GM03348 (cell line): ENCODE results near the gene LELP1.
"Not testable (repeated sequence)": the region's sequence is repeated elsewhere in the genome, so short reads cannot be mapped to it uniquely, and the experiment has no call there.

ENCODE experiments used
- DNase-seq: peaks from one replicate; pipeline ENCODE4 v3.0.0; 2012; ENCODE audit warnings: low spot score

LELP1 gene

DNA sequence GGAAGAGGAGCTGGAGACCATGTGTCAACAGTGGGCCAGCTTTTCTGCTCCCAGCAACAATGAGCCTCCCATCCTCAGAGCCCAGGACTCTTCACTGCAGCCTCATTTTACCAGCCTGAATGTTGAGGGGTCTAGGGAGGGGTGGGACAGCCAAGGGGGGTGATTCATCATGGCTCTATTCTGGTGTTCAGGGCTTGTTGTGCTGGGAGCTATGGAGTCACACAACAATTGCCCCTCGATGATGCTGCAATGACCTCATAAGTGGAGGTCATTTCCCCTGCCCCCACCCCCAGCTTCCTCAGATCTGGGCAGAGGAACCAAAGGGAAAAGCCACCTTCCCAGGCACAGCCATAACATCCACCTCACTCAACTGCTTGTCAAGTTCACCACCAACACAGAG lies at the start of gene LELP1:
Gene LELP1, plus strand, starts transcription at position 301 of the 400 bp plus-strand sequence. CDS start 1,278 bp downstream, outside the sequence.
- no peak for DNase-seq

GRCh38 chr1:153155541-153155940 lies 47.7 kb upstream of the LELP1 start:
- DNase-seq: no peak

DNA sequence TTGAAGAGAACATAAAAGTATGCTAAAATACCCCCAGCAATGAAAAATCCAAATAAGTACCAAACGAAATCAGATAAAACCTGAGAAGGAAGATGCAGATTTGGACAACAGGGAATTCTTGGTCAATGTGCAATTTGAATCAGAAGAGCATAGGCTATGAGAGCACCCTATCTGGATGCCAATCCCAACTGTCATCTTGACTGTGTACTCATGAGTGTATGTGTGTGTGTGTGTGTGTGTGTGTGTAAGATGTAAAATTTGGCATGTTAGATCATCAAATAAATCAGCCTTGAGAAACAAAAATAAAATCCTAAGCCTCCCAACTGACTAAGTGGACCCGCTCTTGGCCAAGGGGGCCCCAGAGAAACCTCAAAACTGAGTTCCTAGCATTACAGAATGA lies 34.5 kb upstream of the LELP1 start:
- no peak for DNase-seq

DNA sequence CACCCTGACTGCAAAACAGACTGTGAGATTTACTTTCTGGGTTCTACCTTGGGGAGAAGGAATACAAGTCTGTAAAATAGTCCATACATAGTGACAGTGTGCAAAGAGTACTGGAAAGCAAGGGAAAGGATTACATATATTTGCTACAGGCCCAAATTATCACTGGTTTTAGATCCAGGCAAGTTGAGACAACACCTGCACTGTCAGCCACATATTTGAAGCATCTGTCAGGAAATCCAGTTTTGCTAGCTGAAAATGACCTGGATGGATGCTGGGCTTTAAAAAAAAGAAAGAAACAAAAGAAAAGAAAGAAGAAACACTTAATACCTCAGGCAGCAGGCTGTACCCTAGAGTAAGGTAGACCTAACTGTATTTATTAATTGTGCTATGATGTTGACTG lies 28.6 kb upstream of the LELP1 start:
- no peak for DNase-seq

- no peak for DNase-seq
These were observed 24.3 kb upstream of the LELP1 start for GRCh38 chr1:153178922-153179321.

GRCh38 chr1:153180556-153180955 lies 22.7 kb upstream of the LELP1 start:
- no peak for DNase-seq

- DNase-seq: not testable (repeated sequence)
These were observed 14.9 kb upstream of the LELP1 start for GRCh38 chr1:153188301-153188700.

GRCh38 chr1:153190373-153190772 lies 12.9 kb upstream of the LELP1 start:
- no peak for DNase-seq

GRCh38 chr1:153192697-153193096 lies 10.5 kb upstream of the LELP1 start:
- DNase-seq: no peak

DNA sequence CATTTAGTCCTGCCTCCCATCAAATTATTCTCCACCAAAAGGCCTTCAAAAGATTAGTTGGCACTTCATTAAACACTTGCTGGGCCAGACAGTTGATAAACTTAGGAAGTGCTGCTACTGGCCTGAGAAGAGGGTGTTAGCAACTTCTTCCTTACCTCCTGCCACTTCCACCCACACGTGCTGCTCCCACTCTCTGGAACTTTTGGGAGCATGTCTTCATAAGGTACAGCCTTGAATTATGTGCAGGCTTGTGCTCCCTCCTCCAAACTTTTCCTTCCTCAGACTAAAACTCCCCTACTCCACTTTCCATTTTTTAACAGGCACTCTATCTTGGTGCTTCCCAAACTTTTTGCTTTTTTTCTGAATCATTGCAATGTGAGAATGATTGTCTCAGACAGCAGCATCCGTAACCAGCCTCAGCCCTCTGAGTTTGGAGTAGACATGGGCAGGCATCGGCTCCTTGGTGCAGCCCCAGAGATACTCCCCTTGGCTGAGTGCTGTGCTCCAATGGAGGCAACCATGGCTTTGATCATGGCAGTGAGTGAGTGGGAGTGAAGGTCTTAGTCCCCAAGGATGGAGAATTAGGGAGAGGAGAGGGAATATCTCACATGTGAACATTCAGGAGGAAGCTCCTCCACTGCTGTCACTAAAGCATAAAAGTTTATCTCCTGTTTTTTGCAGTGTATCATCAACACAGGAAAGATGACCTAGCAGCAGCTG lies 8.7 kb upstream of the LELP1 start:
- DNase-seq: no peak

GRCh38 chr1:153195216-153195615 lies 8.0 kb upstream of the LELP1 start:
- DNase-seq: no peak

- DNase-seq: no peak
These were observed 1.2 kb upstream of the LELP1 start for GRCh38 chr1:153202006-153202405.

- no peak for DNase-seq
These were observed 3.4 kb downstream of the LELP1 start for GRCh38 chr1:153206631-153207030.

GRCh38 chr1:153210206-153210605 lies 7.0 kb downstream of the LELP1 start:
- DNase-seq: no peak

- no peak for DNase-seq
These were observed 9.0 kb downstream of the LELP1 start for GRCh38 chr1:153212201-153212600.

GRCh38 chr1:153213519-153213918 lies 10.3 kb downstream of the LELP1 start:
- DNase-seq: no peak

GRCh38 chr1:153217212-153217611 lies 14.0 kb downstream of the LELP1 start, which contains the start of gene PRR9:
Gene PRR9 (plus strand): TSS chr1:153217584. CDS start chr1:153218145, 561 bp downstream.
- no peak for DNase-seq

DNA sequence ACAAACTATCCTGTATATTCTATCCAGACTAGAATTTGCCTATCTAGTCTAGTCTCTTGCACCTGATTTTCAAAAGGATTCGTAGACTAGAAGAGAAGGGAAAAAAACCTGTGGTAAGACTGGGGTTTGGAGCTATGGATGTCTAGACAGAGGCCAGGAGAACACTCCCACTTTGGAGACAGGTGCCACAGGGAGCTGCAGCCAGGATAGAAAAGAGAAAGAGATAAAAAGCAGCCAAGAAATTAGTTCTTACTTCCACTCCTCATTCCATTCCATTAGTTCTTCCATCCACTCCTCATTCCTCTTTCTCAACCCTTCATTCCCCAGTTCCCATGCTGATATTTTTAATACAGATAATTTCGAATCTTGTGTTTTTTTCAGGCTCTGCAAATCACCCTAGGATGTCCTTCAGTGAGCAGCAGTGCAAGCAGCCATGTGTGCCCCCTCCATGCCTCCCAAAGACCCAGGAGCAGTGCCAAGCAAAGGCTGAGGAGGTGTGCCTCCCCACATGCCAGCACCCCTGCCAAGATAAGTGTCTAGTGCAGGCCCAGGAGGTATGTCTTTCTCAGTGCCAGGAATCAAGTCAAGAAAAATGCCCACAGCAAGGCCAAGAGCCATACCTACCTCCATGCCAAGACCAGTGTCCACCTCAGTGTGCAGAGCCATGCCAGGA lies 14.7 kb downstream of the LELP1 start:
- no peak for DNase-seq

GRCh38 chr1:153220606-153221303 lies 17.5 kb downstream of the LELP1 start:
- DNase-seq: no peak

DNA sequence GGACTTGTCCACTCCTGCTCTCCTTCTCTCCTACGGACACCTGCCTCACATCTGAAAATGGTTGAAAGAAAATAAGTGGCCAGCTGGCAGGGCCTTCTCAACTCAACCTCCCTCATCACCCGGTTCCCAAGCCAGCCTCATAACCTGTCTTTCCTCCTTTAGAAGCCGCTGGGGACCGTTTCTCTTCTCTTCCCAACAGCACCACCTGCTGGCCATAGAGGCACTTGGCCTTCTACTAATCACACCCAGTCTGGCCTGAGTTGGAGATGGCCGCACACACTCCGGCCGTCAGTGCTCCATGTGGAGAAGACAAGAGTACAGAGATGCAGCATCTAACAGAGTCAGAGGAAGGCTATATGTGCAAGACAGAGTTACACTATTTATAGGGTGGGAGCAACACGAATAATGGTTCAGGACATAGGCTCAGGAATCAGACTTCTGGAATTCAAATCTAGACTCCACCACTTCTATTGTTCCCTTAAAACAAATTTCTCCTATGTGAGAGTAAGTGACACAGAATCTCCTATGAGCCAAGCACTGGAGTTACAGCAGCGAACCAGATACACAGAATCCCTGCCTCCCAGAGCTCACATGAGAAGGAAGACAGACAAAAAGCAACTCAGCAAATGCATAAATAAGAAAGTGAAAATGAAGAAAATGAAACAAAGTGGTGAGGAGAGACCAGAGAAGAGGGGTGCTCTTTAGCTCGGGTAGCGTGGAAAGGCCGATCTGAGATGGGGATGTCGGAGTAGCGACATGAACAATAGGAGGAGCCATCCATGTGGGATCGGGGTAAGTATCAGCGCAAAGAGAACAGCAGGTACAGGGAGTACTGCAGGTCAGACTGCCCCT lies 20.0 kb downstream of the LELP1 start:
- DNase-seq: peak; percentile 52

- no peak for DNase-seq
These were observed 24.6 kb downstream of the LELP1 start for GRCh38 chr1:153227810-153228209.

DNA sequence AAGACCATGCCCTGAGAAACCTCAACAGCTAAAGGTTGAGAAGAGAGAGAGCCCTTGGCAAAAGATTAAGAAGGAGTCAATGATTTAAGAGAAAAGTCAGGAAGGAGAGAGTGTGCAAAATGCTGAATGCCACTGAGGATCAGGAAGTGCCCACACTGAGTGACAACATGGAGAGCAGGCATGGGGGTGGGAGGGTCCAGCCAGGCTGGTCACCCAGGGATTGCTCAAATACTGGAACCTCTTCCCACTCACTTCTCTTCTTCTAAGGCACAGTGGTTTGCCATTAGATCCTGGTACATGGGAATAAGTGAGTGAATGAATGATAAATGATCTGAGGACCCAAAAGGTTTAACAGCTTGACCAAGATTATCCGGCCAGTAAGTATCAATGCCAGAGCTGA lies 25.3 kb downstream of the LELP1 start:
- DNase-seq: no peak
